Measurements from ENCODE around the gene MEP1A.
"Not testable (repeated sequence)": the region's sequence is repeated elsewhere in the genome, so short reads cannot be mapped to it uniquely, and the experiment has no call there.

The MEP1A gene

DNA sequence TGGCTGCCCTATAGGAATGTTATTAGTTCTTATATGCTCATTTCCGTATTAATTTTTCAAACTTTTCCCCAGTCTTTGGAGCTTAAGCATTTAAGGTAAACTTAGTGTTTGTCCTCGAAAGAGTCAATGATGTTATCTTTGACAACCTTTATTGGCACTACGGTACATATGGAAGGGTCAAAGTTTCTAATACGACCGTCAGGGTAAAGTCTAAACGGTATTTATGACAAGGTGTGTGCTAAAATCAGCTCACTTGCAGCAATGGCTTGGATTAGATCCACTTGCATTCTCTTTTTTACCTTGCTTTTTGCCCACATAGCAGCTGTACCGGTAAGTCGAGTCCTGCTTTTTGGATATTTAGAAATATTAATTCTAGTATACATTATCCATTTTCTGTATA lies at the start of gene MEP1A:
TSS of gene MEP1A (plus strand) at position 252 of the 400 bp plus-strand sequence. CDS start at position 262, 10 bp downstream.
- no peak for DNase-seq (ENCODE audit: low spot score)

GRCh38 chr6:46743425-46744158 lies 49.6 kb upstream of the MEP1A start:
- no peak for DNase-seq (ENCODE audit: low spot score)

DNA sequence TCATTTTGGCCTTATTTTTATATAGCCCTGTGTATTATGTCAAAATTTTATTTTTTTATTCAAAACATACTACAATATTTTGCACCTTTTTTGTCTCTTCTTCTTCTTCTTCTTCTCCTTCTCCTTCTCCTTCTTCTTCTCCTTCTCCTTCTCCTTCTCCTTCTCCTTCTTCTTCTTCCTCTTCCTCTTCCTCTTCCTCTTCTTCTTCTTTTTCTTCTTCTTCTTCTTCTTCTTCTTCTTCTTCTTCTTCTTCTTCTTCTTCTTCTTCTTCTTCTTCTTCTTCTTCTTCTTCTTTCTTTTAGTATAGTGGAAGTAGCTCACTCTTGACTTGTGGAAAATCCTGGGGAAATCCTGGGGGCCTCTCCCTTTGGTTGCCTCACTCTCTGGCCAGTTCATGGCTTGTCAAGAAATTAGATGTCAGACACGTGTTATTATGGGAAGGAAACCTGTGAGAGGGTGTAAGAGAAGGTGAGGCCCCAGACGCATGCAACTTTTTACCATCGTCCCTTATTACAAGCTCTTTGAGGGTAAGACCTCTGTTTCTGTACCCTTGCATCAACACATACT lies 48.9 kb upstream of the MEP1A start:
- DNase-seq (ENCODE audit: low spot score): not testable (repeated sequence)

DNA sequence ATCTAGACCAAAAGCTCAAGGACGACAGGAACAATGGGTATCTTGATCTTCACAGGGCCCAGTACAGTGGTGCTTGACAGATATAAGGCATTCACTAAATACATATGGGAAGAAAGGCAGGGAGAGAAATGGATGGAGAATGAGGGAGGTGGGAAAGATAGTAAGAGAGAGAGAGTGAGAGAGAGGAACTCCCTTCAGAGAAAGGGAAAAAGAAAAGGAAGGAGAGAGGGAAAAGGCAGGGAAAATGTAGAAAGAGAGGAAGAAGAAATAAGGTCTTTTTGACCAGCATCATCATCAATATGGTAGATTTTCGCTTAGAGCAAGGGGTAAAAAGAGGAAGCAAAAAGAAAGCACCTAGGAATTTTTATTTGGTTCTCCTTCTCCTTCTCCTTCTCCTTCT lies 47.2 kb upstream of the MEP1A start:
- DNase-seq (ENCODE audit: low spot score): no peak

DNA sequence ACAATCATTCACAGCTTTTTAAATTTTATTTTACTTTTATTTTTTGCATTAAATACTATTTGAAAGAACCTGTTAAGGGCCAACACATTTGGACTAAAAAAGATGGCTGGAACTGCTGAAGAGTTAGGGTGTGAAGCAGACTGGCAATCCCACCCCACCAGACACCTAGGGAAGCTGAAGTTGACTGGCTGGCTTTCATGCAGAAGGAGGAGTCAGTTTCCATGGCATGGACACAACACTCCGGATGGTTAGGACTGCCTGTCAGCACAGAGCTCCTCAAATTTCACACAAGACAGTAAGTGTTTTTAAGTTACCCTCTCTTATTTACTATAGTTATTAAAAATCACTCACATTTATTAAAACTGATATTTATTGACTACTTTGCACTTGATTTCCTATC lies 46.5 kb upstream of the MEP1A start, which contains the start of gene ANKRD66:
TSS of gene ANKRD66 (plus strand) at position 238 of the 400 bp plus-strand sequence. CDS start 5,016 bp downstream, outside the sequence.
- no peak for DNase-seq (ENCODE audit: low spot score)

GRCh38 chr6:46748940-46749503 lies 44.2 kb upstream of the MEP1A start:
- DNase-seq (ENCODE audit: low spot score): no peak

DNA sequence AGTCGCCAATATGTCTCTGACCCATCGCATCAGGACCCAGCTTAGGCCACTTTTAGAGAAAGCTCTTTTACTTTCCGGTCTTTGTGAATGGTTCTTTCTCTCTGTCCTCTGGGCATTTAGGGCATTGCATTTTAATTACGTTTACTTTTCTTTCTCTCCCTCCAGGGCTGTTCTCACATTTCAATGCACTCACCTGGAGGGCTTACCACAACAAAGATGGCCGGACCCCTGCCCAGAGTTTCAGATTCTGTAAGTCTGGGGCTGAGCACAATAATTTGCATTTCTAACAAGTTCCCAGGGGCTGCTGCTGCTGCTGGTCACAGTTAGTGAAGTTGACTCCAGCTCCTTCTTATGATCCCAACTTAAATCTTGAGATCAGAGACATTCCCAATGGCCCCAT lies 43.5 kb upstream of the MEP1A start:
- no peak for DNase-seq (ENCODE audit: low spot score)

DNA sequence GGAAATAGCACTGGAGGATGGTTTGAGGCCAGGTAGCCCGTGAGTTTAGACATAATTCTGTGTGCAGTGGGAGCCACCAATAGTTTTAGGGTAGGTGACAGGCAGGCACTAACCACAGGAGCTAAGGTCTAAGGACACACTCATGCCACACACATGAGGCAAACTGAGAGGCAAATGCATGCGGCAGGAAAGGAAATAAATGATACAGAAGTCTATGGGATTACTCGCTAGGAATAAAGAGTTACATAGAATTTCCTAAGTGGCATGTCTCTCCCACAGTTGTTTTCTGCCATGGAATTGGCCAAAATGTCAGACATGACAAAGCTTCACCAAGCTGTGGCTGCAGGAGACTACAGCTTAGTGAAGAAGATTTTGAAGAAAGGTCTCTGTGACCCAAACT lies 41.5 kb upstream of the MEP1A start:
- no peak for DNase-seq (ENCODE audit: low spot score)

DNA sequence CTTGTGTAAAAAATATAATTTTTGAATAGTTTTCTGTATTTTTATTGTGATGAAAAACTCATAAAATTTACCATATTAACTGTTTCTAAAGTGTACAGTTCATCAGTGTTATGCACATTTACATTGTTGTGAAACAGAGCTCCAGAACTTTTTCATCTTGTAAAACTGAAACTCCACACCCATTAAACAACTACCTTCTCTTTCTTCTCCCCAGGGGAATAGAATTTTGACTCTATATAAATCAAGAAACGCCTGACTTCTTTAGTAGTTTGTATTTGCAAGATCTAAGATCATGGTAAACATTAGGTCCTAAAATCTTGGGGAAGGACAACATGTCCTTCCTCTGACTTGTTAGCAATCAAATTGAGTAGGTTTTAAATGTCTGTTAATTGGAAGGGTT lies 37.3 kb upstream of the MEP1A start:
- DNase-seq (ENCODE audit: low spot score): no peak

- DNase-seq (ENCODE audit: low spot score): no peak
Observed at GRCh38 chr6:46756469-46757213, 36.5 kb upstream of the MEP1A start.

DNA sequence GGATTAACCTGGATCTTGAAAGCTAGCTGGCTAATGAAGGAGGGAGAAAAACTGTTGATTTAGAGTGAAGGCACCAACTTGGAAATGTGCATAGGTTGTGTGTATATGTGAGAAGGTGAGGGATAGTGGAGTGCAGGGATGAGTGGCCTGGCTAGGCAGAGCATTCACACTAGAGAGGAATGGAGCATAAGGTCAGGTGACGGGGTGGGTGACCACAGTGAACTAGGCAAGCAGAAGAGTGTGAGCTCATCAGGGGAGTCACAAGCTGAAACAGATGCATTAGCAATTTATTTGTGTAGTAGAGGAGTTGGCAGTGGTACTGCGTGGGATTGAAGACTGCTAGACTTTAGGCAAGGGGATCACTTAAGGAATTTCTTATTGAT lies 36.0 kb upstream of the MEP1A start:
- DNase-seq (ENCODE audit: low spot score): no peak

- DNase-seq (ENCODE audit: low spot score): no peak
Observed at GRCh38 chr6:46758960-46759753, 34.0 kb upstream of the MEP1A start.

DNA sequence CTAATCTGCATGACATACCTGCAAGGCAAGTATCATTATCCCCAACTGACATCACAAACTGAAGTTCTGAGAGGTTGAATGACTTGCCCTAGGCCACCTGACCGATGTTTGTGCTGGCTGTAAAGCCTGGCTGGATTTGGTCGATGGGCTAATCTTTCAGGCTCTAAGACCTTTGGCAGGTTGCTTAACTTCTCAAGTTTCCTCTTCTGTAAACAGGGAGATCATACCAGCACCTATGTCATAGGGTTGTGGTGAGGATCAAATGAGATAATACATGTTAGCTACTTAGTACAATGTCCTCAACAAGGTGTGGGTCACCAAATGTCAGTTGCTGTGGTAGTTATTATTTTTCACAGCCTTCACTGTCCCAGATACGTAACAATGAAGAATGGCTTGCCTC lies 32.3 kb upstream of the MEP1A start:
- DNase-seq (ENCODE audit: low spot score): no peak

- DNase-seq (ENCODE audit: low spot score): no peak
Observed at GRCh38 chr6:46763466-46763865, 29.7 kb upstream of the MEP1A start.

DNA sequence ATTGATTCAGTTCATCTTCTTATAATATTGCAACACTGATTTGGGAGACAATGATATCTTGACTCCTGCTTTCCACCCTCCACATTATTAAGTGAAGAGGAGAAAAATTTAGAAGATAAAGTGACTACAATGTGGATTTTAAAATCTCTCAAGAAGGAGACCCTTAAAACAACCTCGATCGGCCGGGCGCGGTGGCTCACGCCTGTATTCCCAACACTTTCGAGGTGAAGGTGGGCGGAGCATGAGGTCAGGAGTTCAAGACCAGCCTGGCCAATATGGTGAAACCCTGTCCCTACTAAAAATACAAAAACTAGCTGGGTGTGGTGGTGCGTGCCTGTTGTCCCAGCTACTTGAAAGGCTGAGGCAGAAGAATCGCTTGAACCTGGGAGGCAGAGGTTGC lies 28.9 kb upstream of the MEP1A start:
- not testable (repeated sequence) for DNase-seq (ENCODE audit: low spot score)

GRCh38 chr6:46764961-46765360 lies 28.2 kb upstream of the MEP1A start:
- no peak for DNase-seq (ENCODE audit: low spot score)

- DNase-seq (ENCODE audit: low spot score): no peak
Observed at GRCh38 chr6:46772016-46772415, 21.2 kb upstream of the MEP1A start.

GRCh38 chr6:46772762-46773161 lies 20.4 kb upstream of the MEP1A start:
- DNase-seq (ENCODE audit: low spot score): no peak

DNA sequence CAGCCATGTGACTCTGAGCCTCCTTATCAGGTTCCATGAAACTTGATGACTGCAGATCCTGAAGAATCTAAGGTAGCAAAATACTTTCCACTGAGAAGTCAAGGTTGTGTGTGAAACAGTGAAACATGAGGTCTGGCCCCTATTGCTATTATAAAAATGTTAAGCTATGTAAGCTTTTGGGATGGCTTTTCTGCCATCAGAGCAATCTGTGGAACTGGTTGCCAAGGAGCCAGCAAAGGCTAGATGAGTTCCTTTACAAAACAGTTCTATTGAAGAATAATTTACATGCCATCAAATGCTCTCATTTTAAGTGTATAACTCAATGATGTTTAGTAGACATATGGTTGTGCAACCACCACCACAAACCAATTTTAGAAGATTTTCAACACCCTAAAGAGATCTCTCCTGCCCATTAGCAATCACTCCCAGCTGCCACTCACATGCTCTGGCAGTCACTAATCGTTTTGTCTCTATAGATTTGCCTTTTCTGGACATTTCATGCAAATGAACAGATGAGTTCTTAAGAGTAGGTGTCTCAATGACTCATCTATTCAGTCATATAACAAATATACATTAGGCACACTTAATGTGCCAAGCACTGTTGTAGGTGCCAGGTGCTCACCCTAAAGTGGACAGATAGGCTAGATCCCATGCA lies 19.9 kb upstream of the MEP1A start:
- no peak for DNase-seq (ENCODE audit: low spot score)

DNA sequence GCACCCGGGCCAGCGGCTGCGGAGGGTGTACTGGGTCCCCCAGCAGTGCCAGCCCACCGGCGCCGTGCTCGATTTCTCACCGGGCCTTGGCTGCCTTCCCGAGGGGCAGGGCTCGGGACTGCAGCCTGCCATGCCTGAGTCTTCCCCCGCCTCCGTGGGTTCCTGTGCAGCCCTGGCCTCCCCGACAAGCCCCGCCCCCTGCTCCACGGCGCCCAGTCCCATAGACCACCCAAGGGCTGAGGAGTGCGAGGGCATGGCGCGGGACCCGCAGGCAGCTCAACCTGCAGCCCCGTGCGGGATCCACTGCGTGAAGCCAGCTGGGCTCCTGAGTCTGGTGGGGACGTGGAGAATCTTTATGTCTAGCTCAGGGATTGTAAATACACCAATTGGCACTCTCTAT lies 18.5 kb upstream of the MEP1A start:
- DNase-seq (ENCODE audit: low spot score): not testable (repeated sequence)

GRCh38 chr6:46776070-46776712 lies 17.0 kb upstream of the MEP1A start:
- DNase-seq (ENCODE audit: low spot score): no peak
